HUDEP-2 (cell line): ENCODE results near the gene SFN.
"Not testable (repeated sequence)": the region's sequence is repeated elsewhere in the genome, so short reads cannot be mapped to it uniquely, and the experiment has no call there.

Experiments used
- DNase-seq, 76 experiments: peaks; one replicate each; lab custom pipeline; 2025; ENCODE audit not compliant: unreplicated experiment in 76 of 76; lab: John Stamatoyannopoulos, UW

The SFN gene

GRCh38 chr1:26861889-26862378 is 1.0 kb upstream of the SFN start:
- no peak for DNase-seq

- DNase-seq = no peak
Observed at GRCh38 chr1:26863685-26864077, 732 bp downstream of the SFN start.

GRCh38 chr1:26864610-26865480 is 1.9 kb downstream of the SFN start:
- peak; percentile 35 to 98 (median 95) for DNase-seq

GRCh38 chr1:26873097-26873496 is 10.1 kb downstream of the SFN start:
- not testable (repeated sequence) for DNase-seq

GRCh38 chr1:26874896-26875295 is 11.9 kb downstream of the SFN start:
- no peak for DNase-seq

- DNase-seq = no peak
Observed at GRCh38 chr1:26877326-26877725, 14.4 kb downstream of the SFN start.

GRCh38 chr1:26879793-26880192 is 16.8 kb downstream of the SFN start:
- DNase-seq = no peak

GRCh38 chr1:26881611-26882010 is 18.7 kb downstream of the SFN start:
- DNase-seq = not testable (repeated sequence)

GRCh38 chr1:26882696-26883463 is 19.9 kb downstream of the SFN start:
- DNase-seq = no peak

- peak in 16 of 76 experiments; percentile 2 to 23 (median 14) for DNase-seq
Observed at GRCh38 chr1:26887125-26887524, 24.2 kb downstream of the SFN start.

- DNase-seq = no peak
Observed at GRCh38 chr1:26888231-26888630, 25.3 kb downstream of the SFN start.

GRCh38 chr1:26889551-26890466 is 26.9 kb downstream of the SFN start, which contains the start of gene GPN2:
TSS of gene GPN2 (minus strand) at chr1:26890283. CDS start at chr1:26890096, 187 bp downstream.
- DNase-seq = peak in 73 of 76 experiments; percentile 38 to 83 (median 69)

- peak in 3 of 76 experiments; percentile 35 to 53 (median 44) for DNase-seq
Observed at GRCh38 chr1:26890467-26890796, 27.5 kb downstream of the SFN start.

- DNase-seq = no peak
Observed at GRCh38 chr1:26894263-26894662, 31.3 kb downstream of the SFN start.

- no peak for DNase-seq
Observed at GRCh38 chr1:26897351-26897750, 34.4 kb downstream of the SFN start.

GRCh38 chr1:26900001-26900814 is 37.3 kb downstream of the SFN start, which contains the start of gene GPATCH3:
TSS of gene GPATCH3 (minus strand) at chr1:26900467. CDS start at chr1:26900442, 25 bp downstream.
- DNase-seq = peak in 73 of 76 experiments; percentile 30 to 89 (median 77)

GRCh38 chr1:26900815-26901511 is 38.0 kb downstream of the SFN start:
- no peak for DNase-seq

GRCh38 chr1:26907071-26907917 is 44.3 kb downstream of the SFN start:
- DNase-seq = no peak
